ENCODE measurements around the gene ZNF33B.
"Not testable (repeated sequence)": the region's sequence is repeated elsewhere in the genome, so short reads cannot be mapped to it uniquely, and the experiment has no call there.

Gene ZNF33B

GRCh38 chr10:42638055-42638820 is at the start of gene ZNF33B:
Gene ZNF33B (minus strand): TSS chr10:42638570. CDS start chr10:42636928, 1,642 bp downstream.
- no CpG with 5 or more reads among the region's 62 CpGs for WGBS (ENCODE audit: insufficient coverage, insufficient read length)
- Histone ChIP-seq H3K36me3 (ENCODE audit: control insufficient read depth, insufficient read depth, low read length) (no peaks in the 10 kb centered on the region), H3K4me1 (ENCODE audit: control insufficient read depth, insufficient read depth, low read length) (no peaks in the 10 kb centered on the region)

DNA sequence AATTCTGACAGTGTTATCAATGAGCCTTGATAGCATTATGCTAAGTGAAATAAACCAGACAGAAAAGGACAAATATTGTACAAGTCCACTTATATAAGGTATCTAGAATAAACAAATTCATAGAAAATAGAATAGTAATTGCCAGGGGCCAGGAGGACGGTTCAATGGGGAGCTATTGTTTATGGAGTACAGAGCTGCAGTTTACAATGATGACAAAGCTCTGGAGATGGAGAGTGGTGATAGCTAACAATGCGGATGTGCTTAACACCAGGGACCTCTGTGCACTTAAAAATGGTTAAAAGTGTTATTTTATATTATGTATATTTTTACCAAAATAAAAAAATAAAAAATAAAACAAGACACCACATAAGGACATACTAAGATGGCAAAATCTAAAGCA is 46.1 kb upstream of the ZNF33B start:
- H3K27ac ChIP-seq (ENCODE audit: low read length), result no peak overlapping the region
- no peaks in the 10 kb centered on the region for H3K4me1 ChIP-seq (ENCODE audit: control insufficient read depth, insufficient read depth, low read length)
- no peaks in the 10 kb centered on the region for H3K9me3 ChIP-seq (ENCODE audit: control insufficient read depth, insufficient read depth, low read length)
- H3K4me3 ChIP-seq (ENCODE audit: low read length), result no peak overlapping the region
- WGBS (ENCODE audit: insufficient coverage, insufficient read length), result no CpG with 5 or more reads among the region's 2 CpGs
- no peaks in the 10 kb centered on the region for H3K36me3 ChIP-seq (ENCODE audit: control insufficient read depth, insufficient read depth, low read length)
- no peak for DNase-seq (ENCODE audit: low read depth, low spot score)
- H3K27me3 ChIP-seq (ENCODE audit: control insufficient read depth, insufficient read depth, low read length), result no peaks in the 10 kb centered on the region

More at GRCh38 chr10:42638055-42638820, at the start of gene ZNF33B:
- Histone ChIP-seq H3K27me3 (ENCODE audit: control insufficient read depth, insufficient read depth, low read length) (no peaks in the 10 kb centered on the region), H3K27ac (ENCODE audit: low read length) (no peak within 1 kb of the TSS), H3K4me3 (ENCODE audit: low read length) (peak within 1 kb of the TSS; percentile 77; the same call in 1 of the 2 replicates), H3K9me3 (ENCODE audit: control insufficient read depth, insufficient read depth, low read length) (no peaks in the 10 kb centered on the region)
- peak; percentile 88 for DNase-seq (ENCODE audit: low read depth, low spot score)

DNA sequence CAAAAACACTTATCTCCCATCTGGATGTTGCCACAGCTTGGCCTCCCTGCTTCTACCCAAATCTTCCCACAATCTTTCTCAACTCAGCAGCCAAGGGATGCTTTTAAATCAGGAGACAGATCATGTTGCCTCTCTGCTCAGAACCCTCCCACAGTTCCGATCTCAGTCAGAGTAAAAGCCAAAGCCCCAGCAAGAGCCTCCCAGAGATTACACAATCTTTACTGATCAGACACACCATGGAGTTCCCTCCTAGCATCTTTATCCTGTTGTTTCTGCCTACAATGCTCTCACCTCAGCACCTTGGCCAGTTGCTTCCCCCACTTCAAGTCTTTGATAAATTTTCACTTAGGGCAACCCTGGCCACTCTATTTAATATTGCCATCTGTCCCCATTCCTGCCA is 41.9 kb upstream of the ZNF33B start:
- no peak overlapping the region for H3K27ac ChIP-seq (ENCODE audit: low read length)
- DNase-seq (ENCODE audit: low read depth, low spot score), result no peak
- no peak overlapping the region for H3K4me3 ChIP-seq (ENCODE audit: low read length)
- H3K4me1 ChIP-seq (ENCODE audit: control insufficient read depth, insufficient read depth, low read length), result no peaks in the 10 kb centered on the region
- no peaks in the 10 kb centered on the region; the same call in 1 of the 2 replicates for H3K9me3 ChIP-seq (ENCODE audit: control insufficient read depth, insufficient read depth, low read length)
- no CpG with 5 or more reads among the region's 1 CpG for WGBS (ENCODE audit: insufficient coverage, insufficient read length)
- H3K36me3 ChIP-seq (ENCODE audit: control insufficient read depth, insufficient read depth, low read length), result no peaks in the 10 kb centered on the region
- no peaks in the 10 kb centered on the region for H3K27me3 ChIP-seq (ENCODE audit: control insufficient read depth, insufficient read depth, low read length)

DNA sequence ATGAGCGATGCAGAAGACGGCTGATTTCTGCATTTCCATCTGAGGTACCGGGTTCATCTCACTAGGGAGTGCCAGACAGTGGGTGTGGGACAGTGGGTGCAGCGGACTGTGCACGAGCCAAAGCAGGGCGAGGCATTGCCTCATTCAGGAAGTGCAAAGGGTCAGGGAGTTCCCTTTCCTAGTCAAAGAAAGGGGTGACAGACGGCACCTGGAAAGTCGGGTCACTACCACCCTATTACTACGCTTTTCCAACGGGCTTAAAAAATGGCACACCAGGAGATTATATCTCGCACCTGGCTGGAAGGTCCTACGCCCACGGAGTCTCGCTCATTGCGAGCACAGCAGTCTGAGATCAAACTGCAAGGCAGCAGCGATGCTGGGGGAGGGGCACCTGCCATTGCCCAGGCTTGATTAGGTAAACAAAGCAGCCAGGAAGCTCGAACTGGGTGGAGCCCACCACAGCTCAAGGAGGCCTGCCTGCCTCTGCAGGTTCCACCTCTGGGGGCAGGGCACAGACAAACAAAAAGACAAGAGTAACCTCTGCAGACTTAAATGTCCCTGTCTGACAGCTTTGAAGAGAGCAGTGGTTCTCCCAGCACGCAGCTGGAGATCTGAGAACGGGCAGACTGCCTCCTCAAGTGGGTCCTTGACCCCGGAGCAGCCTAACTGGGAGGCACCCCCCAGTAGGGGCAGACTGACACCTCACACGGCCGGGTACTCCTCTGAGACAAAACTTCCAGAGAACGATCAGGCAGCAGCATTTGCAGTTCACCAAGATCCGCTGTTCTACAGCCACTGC is 27.0 kb upstream of the ZNF33B start:
- not testable (repeated sequence) for H3K4me1 ChIP-seq (ENCODE audit: control insufficient read depth, insufficient read depth, low read length); H3K4me3 ChIP-seq (ENCODE audit: low read length); H3K27me3 ChIP-seq (ENCODE audit: control insufficient read depth, insufficient read depth, low read length); H3K36me3 ChIP-seq (ENCODE audit: control insufficient read depth, insufficient read depth, low read length); DNase-seq (ENCODE audit: low read depth, low spot score); H3K9me3 ChIP-seq (ENCODE audit: control insufficient read depth, insufficient read depth, low read length); H3K27ac ChIP-seq (ENCODE audit: low read length)
- no CpG with 5 or more reads among the region's 24 CpGs for WGBS (ENCODE audit: insufficient coverage, insufficient read length)

DNA sequence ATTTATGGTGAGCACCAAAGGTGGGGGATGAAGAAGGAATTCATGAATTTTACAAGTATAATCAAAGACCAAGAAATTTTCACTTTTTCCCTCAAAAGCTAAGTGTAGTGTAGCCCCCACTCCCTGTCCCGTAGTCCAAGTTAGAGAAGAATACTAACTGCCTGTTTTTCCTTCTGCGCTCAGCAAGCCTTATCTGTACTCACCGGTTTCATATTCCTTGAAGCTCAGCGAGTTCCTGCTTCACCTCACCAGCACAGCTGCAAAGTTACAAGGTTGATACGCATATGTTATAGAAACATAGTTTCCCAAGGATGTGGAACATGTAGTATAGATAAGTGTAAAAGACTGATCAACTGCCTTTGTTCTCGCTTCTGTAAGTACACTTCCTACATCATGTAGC is 16.0 kb upstream of the ZNF33B start:
- Histone ChIP-seq H3K9me3 (ENCODE audit: control insufficient read depth, insufficient read depth, low read length) (no peaks in the 10 kb centered on the region), H3K36me3 (ENCODE audit: control insufficient read depth, insufficient read depth, low read length) (no peaks in the 10 kb centered on the region), H3K4me1 (ENCODE audit: control insufficient read depth, insufficient read depth, low read length) (no peaks in the 10 kb centered on the region), H3K4me3 (ENCODE audit: low read length) (no peak overlapping the region), H3K27me3 (ENCODE audit: control insufficient read depth, insufficient read depth, low read length) (no peaks in the 10 kb centered on the region), H3K27ac (ENCODE audit: low read length) (no peak overlapping the region)
- no peak for DNase-seq (ENCODE audit: low read depth, low spot score)
- WGBS (ENCODE audit: insufficient coverage, insufficient read length), result no CpG with 5 or more reads among the region's 6 CpGs

GRCh38 chr10:42652858-42653257 is 14.5 kb upstream of the ZNF33B start:
- WGBS (ENCODE audit: insufficient coverage, insufficient read length), result no CpG with 5 or more reads among the region's 2 CpGs
- H3K9me3 ChIP-seq (ENCODE audit: control insufficient read depth, insufficient read depth, low read length), result no peaks in the 10 kb centered on the region

GRCh38 chr10:42650374-42650773 is 12.0 kb upstream of the ZNF33B start:
- H3K27ac ChIP-seq (ENCODE audit: low read length), result no peak overlapping the region
- H3K27me3 ChIP-seq (ENCODE audit: control insufficient read depth, insufficient read depth, low read length), result no peaks in the 10 kb centered on the region
- H3K4me1 ChIP-seq (ENCODE audit: control insufficient read depth, insufficient read depth, low read length), result no peaks in the 10 kb centered on the region
- no peaks in the 10 kb centered on the region for H3K9me3 ChIP-seq (ENCODE audit: control insufficient read depth, insufficient read depth, low read length)
- H3K36me3 ChIP-seq (ENCODE audit: control insufficient read depth, insufficient read depth, low read length), result no peaks in the 10 kb centered on the region
- WGBS (ENCODE audit: insufficient coverage, insufficient read length), result no CpG with 5 or more reads among the region's 4 CpGs
- H3K4me3 ChIP-seq (ENCODE audit: low read length), result no peak overlapping the region
- DNase-seq (ENCODE audit: low read depth, low spot score), result no peak

More at GRCh38 chr10:42652858-42653257, 14.5 kb upstream of the ZNF33B start:
- DNase-seq (ENCODE audit: low read depth, low spot score), result no peak
- Histone ChIP-seq H3K4me3 (ENCODE audit: low read length) (no peak overlapping the region), H3K4me1 (ENCODE audit: control insufficient read depth, insufficient read depth, low read length) (no peaks in the 10 kb centered on the region), H3K27ac (ENCODE audit: low read length) (no peak overlapping the region), H3K36me3 (ENCODE audit: control insufficient read depth, insufficient read depth, low read length) (no peaks in the 10 kb centered on the region), H3K27me3 (ENCODE audit: control insufficient read depth, insufficient read depth, low read length) (no peaks in the 10 kb centered on the region)

GRCh38 chr10:42648512-42648911 is 10.1 kb upstream of the ZNF33B start:
- Histone ChIP-seq H3K4me3 (ENCODE audit: low read length) (no peak overlapping the region), H3K4me1 (ENCODE audit: control insufficient read depth, insufficient read depth, low read length) (no peaks in the 10 kb centered on the region), H3K27me3 (ENCODE audit: control insufficient read depth, insufficient read depth, low read length) (no peaks in the 10 kb centered on the region), H3K9me3 (ENCODE audit: control insufficient read depth, insufficient read depth, low read length) (no peaks in the 10 kb centered on the region), H3K36me3 (ENCODE audit: control insufficient read depth, insufficient read depth, low read length) (no peaks in the 10 kb centered on the region), H3K27ac (ENCODE audit: low read length) (no peak overlapping the region)
- WGBS (ENCODE audit: insufficient coverage, insufficient read length), result no CpG with 5 or more reads among the region's 2 CpGs
- DNase-seq (ENCODE audit: low read depth, low spot score), result no peak

DNA sequence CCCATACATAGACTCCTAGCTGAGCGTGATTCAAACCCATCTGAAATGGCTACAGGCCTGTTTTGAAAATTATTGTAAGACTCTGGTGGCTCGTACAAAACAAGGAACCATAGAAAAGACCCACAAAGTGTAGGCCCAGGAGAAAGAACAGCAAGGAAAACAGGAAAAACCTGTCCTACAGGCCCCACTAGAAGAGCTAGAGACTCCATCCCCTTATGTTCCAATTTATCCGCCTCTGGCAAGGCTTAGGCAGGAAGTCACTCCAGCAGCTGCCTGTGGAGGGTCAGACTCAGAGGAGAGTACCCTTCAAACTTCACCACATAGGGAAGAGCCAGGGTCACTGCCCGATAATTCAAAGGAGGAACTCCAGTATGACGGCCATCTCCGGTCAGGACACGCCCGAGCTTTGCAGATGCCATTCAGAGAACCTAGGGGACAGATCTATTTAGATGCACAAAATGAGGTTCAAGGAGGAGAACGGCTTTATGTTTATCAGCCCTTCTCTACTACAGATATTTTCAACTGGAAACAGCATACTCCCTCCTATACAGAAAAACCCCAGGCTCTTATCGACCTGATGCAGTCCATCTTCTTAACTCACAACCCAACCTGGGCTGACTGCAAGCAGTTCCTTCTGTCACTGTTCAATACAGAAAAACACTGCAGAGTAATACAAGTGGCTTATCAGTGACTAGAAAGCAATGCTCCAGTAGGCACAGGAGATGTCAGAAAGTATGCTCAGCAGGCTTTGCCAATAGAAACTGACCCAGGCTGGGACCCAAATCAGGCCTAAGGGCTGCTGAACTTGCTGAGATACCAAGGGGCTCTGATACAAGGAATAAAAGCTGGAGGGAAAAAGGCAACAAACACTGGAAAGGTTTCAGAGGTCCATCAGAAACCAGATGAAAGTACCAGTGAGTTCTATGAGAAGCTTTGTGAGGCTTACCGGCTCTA is 8.6 kb upstream of the ZNF33B start:
- no peak overlapping the region for H3K4me3 ChIP-seq (ENCODE audit: low read length)
- WGBS (ENCODE audit: insufficient coverage, insufficient read length), result no CpG with 5 or more reads among the region's 11 CpGs
- H3K27ac ChIP-seq (ENCODE audit: low read length), result no peak overlapping the region
- no peaks in the 10 kb centered on the region for H3K9me3 ChIP-seq (ENCODE audit: control insufficient read depth, insufficient read depth, low read length)
- no peaks in the 10 kb centered on the region for H3K36me3 ChIP-seq (ENCODE audit: control insufficient read depth, insufficient read depth, low read length)
- no peak for DNase-seq (ENCODE audit: low read depth, low spot score)
- no peaks in the 10 kb centered on the region for H3K27me3 ChIP-seq (ENCODE audit: control insufficient read depth, insufficient read depth, low read length)
- no peaks in the 10 kb centered on the region for H3K4me1 ChIP-seq (ENCODE audit: control insufficient read depth, insufficient read depth, low read length)

DNA sequence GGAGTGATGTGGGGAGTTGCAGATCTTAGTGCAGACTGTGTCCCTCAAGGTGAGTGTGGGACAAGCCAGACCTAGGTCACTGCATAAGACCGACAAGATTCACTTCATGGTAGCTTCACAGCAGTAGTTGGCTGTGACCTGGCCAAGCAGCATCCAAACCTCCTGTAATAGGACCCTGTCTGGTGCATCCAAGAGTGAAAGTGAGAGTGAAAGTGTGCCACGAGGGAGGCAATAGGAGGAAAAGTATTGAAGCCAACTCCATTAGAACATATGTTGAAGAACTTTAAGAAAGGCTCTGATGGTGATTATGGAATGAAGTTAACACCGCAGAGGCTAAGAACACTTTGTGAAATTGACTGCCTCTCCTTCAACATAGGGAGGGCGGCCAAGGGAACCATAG is 7.8 kb upstream of the ZNF33B start:
- Histone ChIP-seq H3K27me3 (ENCODE audit: control insufficient read depth, insufficient read depth, low read length) (no peaks in the 10 kb centered on the region), H3K27ac (ENCODE audit: low read length) (no peak overlapping the region), H3K4me1 (ENCODE audit: control insufficient read depth, insufficient read depth, low read length) (no peaks in the 10 kb centered on the region), H3K9me3 (ENCODE audit: control insufficient read depth, insufficient read depth, low read length) (no peaks in the 10 kb centered on the region), H3K36me3 (ENCODE audit: control insufficient read depth, insufficient read depth, low read length) (no peaks in the 10 kb centered on the region), H3K4me3 (ENCODE audit: low read length) (no peak overlapping the region)
- WGBS (ENCODE audit: insufficient coverage, insufficient read length), result no CpG with 5 or more reads among the region's 4 CpGs
- DNase-seq (ENCODE audit: low read depth, low spot score), result no peak
